ENCODE results near the gene NIBAN1.

NIBAN1 gene

DNA sequence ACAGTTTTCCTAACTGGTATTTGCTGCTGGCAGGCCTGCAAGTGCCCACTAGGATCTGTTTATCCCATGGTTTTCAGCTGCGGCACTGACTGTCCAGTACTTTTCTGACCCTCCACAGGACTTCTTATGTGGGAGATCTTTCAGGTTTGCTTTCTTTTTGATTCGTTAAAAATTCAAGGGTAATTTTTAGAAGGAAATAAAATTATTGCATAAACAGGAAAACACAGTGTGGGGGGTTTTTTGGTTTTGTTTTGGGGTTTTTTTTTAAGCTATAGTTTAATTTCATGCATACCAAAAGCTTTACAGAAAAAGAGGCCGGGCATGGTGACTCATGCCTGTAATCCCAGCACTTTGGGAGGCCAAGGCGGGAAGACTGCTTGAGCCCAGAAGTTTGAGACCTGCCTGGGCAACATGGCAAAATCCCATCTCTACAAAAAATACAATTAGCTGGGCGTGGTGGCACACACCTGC, 3.6 kb downstream of the NIBAN1 start:
- Histone ChIP-seq H3K4me3 (ENCODE audit: low read depth, low read length) (no peak overlapping the region), H3K27ac (no peak overlapping the region), H3K27me3 (replicated peaks) (no peaks in the 10 kb centered on the region), H3K36me3 (replicated peaks) (no peaks in the 10 kb centered on the region)
- no peak for DNase-seq
- TF ChIP-seq, protein P1, sequence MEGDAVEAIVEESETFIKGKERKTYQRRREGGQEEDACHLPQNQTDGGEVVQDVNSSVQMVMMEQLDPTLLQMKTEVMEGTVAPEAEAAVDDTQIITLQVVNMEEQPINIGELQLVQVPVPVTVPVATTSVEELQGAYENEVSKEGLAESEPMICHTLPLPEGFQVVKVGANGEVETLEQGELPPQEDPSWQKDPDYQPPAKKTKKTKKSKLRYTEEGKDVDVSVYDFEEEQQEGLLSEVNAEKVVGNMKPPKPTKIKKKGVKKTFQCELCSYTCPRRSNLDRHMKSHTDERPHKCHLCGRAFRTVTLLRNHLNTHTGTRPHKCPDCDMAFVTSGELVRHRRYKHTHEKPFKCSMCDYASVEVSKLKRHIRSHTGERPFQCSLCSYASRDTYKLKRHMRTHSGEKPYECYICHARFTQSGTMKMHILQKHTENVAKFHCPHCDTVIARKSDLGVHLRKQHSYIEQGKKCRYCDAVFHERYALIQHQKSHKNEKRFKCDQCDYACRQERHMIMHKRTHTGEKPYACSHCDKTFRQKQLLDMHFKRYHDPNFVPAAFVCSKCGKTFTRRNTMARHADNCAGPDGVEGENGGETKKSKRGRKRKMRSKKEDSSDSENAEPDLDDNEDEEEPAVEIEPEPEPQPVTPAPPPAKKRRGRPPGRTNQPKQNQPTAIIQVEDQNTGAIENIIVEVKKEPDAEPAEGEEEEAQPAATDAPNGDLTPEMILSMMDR (IDR thresholded peaks at IDR 0.05; ENCODE audit: low read depth, low read length, missing control alignments): no peak
- in situ Hi-C loops (cut with HindIII; ENCODE audit: low pct_ligation_motif_present, low sequenced_read_pairs): loop anchor here (25.0 kb wide), 1 partner anchor 158 kb away; no protein-coding TSS in a partner anchor

DNA sequence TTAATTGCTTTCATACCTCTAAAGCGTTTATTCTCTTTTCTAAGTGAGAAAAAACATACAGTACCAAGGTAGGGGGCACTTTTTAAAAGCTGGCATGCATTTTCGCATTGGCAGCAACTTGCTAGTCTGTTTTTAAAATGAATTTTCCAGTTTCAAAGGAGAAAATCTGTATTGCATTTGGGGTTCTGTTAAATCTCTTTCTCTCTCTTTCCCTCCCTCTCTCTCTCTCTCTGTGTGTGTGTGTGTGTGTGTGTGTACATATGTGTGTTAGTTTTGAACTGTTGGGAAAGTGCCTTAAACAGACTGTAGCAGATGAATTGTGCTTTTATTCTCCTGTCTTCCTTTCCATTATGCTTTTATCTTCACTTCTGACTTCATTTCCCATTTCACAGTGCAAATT, 7.3 kb downstream of the NIBAN1 start:
- TF ChIP-seq, protein P1 (IDR thresholded peaks at IDR 0.05; ENCODE audit: low read depth, low read length, missing control alignments): no peak
- H3K27me3 ChIP-seq (replicated peaks): no peaks in the 10 kb centered on the region
- DNase-seq: no peak
- no peaks in the 10 kb centered on the region for H3K36me3 ChIP-seq (replicated peaks)
- H3K4me3 ChIP-seq (ENCODE audit: low read depth, low read length): no peak overlapping the region
- in situ Hi-C loops (cut with HindIII; ENCODE audit: low pct_ligation_motif_present, low sequenced_read_pairs): loop anchor here (25.0 kb wide), 1 partner anchor 155 kb away; no protein-coding TSS in a partner anchor
- no peak overlapping the region for H3K27ac ChIP-seq

DNA sequence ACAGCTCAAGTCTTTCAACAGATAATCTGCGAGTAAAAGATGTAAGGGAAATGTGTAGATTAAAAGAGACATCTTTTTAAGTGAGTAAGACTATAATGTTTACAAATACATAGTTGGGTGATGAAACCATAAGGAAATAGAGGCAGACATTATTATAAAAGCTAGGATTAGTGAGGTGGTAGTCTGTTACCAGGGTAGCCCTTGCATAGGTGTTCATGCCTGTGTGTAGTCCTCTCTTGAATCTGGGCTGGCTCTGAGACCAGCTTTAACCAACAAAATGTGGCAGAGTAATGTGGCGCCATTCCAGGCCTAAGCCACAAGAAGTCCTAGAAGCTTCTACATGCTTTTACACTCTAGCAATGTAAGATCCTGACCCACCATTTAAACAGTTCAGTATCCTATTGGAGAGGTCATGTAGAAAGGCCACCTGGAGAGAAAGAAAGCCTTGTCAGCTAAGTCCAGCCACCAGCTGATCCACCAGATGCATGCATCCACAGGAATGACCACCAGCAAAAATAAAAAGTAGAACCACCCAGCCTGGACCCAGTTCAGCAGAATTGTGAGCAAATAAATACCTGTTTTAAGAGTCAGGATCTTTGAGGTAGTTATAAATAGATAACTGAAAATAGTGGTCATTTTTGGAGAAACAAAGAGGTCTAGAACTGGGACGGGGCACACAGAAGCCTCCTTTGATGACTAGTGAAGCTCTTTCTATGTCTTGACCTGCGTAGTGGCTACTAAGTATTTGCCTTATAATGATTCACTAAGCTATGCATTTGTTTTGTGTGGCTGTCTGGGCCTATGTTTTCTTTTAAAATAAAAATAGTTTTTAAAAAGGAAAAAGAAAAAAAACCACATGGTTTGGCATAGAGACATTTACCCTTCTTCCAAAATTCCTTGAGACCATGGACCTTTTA, 8.1 kb downstream of the NIBAN1 start:
- Histone ChIP-seq H3K36me3 (replicated peaks) (no peaks in the 10 kb centered on the region), H3K27me3 (replicated peaks) (no peaks in the 10 kb centered on the region), H3K27ac (no peak overlapping the region), H3K4me3 (ENCODE audit: low read depth, low read length) (no peak overlapping the region)
- TF ChIP-seq, protein P1 (IDR thresholded peaks at IDR 0.05; ENCODE audit: low read depth, low read length, missing control alignments): no peak
- in situ Hi-C loops (cut with HindIII; ENCODE audit: low pct_ligation_motif_present, low sequenced_read_pairs): loop anchor here (25.0 kb wide), 1 partner anchor 154 kb away; no protein-coding TSS in a partner anchor
- no peak for DNase-seq

DNA sequence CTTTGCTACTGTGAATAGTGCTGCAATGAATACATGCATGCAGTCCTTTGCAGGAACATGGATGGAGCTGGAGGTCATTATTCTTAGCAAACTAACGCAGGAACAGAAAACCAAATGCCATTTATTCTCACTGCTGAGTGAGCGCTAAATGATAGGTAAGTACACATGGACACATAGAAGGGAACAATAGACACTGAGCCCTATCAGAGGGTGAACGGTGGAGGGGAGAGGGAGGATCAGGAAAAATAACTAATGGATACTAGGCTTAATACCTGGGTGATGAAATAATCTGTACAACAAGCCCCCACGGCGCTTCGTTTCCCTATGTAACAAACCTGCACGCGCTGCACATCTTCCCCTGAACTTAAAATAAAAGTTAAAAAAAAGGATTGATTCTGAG, 8.9 kb downstream of the NIBAN1 start:
- no peaks in the 10 kb centered on the region for H3K27me3 ChIP-seq (replicated peaks)
- in situ Hi-C loops (cut with HindIII; ENCODE audit: low pct_ligation_motif_present, low sequenced_read_pairs): loop anchor here (25.0 kb wide), 1 partner anchor 153 kb away; no protein-coding TSS in a partner anchor
- no peak overlapping the region for H3K4me3 ChIP-seq (ENCODE audit: low read depth, low read length)

DNA sequence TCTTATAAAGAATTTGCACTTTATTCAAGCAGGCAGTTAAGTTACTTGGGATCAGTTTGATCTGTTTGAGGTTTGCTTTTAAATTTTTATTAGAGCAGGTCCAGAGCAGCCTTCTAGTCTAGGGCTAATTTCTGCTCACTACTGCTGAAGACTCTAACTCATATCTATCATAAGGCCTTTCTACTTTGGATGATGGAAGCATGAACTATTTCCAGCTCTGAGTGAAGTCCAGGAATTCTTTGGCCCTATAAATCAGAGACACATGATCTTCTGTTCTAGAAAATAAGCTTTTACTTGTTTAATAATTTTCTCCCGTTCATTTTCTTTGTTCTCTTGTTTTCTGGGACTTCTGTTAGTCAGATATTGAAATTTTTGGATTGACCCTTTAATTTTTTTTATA, 14.7 kb downstream of the NIBAN1 start:
- Histone ChIP-seq H3K27me3 (replicated peaks) (no peaks in the 10 kb centered on the region), H3K27ac (no peak overlapping the region), H3K36me3 (replicated peaks) (no peaks in the 10 kb centered on the region), H3K4me3 (ENCODE audit: low read depth, low read length) (no peak overlapping the region)
- TF ChIP-seq, protein P1 (IDR thresholded peaks at IDR 0.05; ENCODE audit: low read depth, low read length, missing control alignments): no peak
- no peak for DNase-seq
- in situ Hi-C loops (cut with HindIII; ENCODE audit: low pct_ligation_motif_present, low sequenced_read_pairs): loop anchor here (25.0 kb wide), 1 partner anchor 147 kb away; no protein-coding TSS in a partner anchor

More for the DNA sequence above, 8.9 kb downstream of the NIBAN1 start:
- H3K27ac ChIP-seq: no peak overlapping the region
- no peaks in the 10 kb centered on the region for H3K36me3 ChIP-seq (replicated peaks)
- TF ChIP-seq, protein P1 (IDR thresholded peaks at IDR 0.05; ENCODE audit: low read depth, low read length, missing control alignments): no peak
- no peak for DNase-seq

Data from brain microvascular endothelial cell (primary cell).